Measurements from ENCODE around the gene PEX6.

PEX6 gene

GRCh38 chr6:42969934-42970333 is 9.0 kb downstream of the PEX6 start:
- H3K27me3 Mint-ChIP-seq: no peaks in the 10 kb centered on the region
- peaks cover 2% of the 10 kb centered on the region for H3K36me3 Mint-ChIP-seq (ENCODE audit: insufficient read depth)
- H3K9me3 Mint-ChIP-seq: no peaks in the 10 kb centered on the region
- H3K4me1 Mint-ChIP-seq: peaks cover 6% of the 10 kb centered on the region
- no peak overlapping the region for H3K4me3 Mint-ChIP-seq
- no peak for DNase-seq (ENCODE audit: low spot score in 2 of 2)
- no peak for ATAC-seq (replicated peaks; ENCODE audit: extremely low read depth, poor library complexity, severe bottlenecking)
- no peak overlapping the region for H3K27ac Mint-ChIP-seq (ENCODE audit: low read depth)

GRCh38 chr6:42969431-42969830 is 9.6 kb downstream of the PEX6 start:
- Mint-ChIP-seq H3K4me1 (peaks cover 4% of the 10 kb centered on the region), H3K9me3 (no peaks in the 10 kb centered on the region), H3K27me3 (no peaks in the 10 kb centered on the region), H3K4me3 (no peak overlapping the region), H3K27ac (ENCODE audit: low read depth) (no peak overlapping the region), H3K36me3 (ENCODE audit: insufficient read depth) (peaks cover 4% of the 10 kb centered on the region)
- no peak for DNase-seq (ENCODE audit: low spot score in 2 of 2)
- no peak for ATAC-seq (replicated peaks; ENCODE audit: extremely low read depth, poor library complexity, severe bottlenecking)

GRCh38 chr6:42968783-42969182 is 10.2 kb downstream of the PEX6 start:
- H3K9me3 Mint-ChIP-seq: no peaks in the 10 kb centered on the region
- H3K27me3 Mint-ChIP-seq: no peaks in the 10 kb centered on the region
- peaks cover 5% of the 10 kb centered on the region for H3K36me3 Mint-ChIP-seq (ENCODE audit: insufficient read depth)
- H3K4me3 Mint-ChIP-seq: no peak overlapping the region
- peaks cover 2% of the 10 kb centered on the region for H3K4me1 Mint-ChIP-seq
- no peak for DNase-seq (ENCODE audit: low spot score in 2 of 2)
- no peak overlapping the region for H3K27ac Mint-ChIP-seq (ENCODE audit: low read depth)
- ATAC-seq (replicated peaks; ENCODE audit: extremely low read depth, poor library complexity, severe bottlenecking): no peak

GRCh38 chr6:42968126-42968701 is 10.8 kb downstream of the PEX6 start:
- no peak overlapping the region for H3K27ac Mint-ChIP-seq (ENCODE audit: low read depth)
- H3K36me3 Mint-ChIP-seq (ENCODE audit: insufficient read depth): peaks cover 7% of the 10 kb centered on the region
- H3K9me3 Mint-ChIP-seq: no peaks in the 10 kb centered on the region
- ATAC-seq (replicated peaks; ENCODE audit: extremely low read depth, poor library complexity, severe bottlenecking) (no peak), DNase-seq (ENCODE audit: low spot score in 2 of 2) (no peak)
- H3K4me3 Mint-ChIP-seq: no peak overlapping the region
- no peaks in the 10 kb centered on the region for H3K27me3 Mint-ChIP-seq
- H3K4me1 Mint-ChIP-seq: no peaks in the 10 kb centered on the region

GRCh38 chr6:42967228-42967627 is 11.8 kb downstream of the PEX6 start:
- H3K27me3 Mint-ChIP-seq: no peaks in the 10 kb centered on the region
- H3K4me1 Mint-ChIP-seq: no peaks in the 10 kb centered on the region
- peaks cover 7% of the 10 kb centered on the region for H3K36me3 Mint-ChIP-seq (ENCODE audit: insufficient read depth)
- no peak overlapping the region for H3K27ac Mint-ChIP-seq (ENCODE audit: low read depth)
- DNase-seq (ENCODE audit: low spot score in 2 of 2) (no peak), ATAC-seq (replicated peaks; ENCODE audit: extremely low read depth, poor library complexity, severe bottlenecking) (no peak)
- no peak overlapping the region for H3K4me3 Mint-ChIP-seq
- no peaks in the 10 kb centered on the region for H3K9me3 Mint-ChIP-seq

- DNase-seq (ENCODE audit: low spot score in 2 of 2) (no peak), ATAC-seq (replicated peaks; ENCODE audit: extremely low read depth, poor library complexity, severe bottlenecking) (no peak)
- Mint-ChIP-seq H3K27me3 (no peaks in the 10 kb centered on the region), H3K9me3 (no peaks in the 10 kb centered on the region), H3K36me3 (ENCODE audit: insufficient read depth) (peaks cover 10% of the 10 kb centered on the region), H3K27ac (ENCODE audit: low read depth) (no peak overlapping the region), H3K4me3 (no peak overlapping the region), H3K4me1 (no peaks in the 10 kb centered on the region)
Measured at GRCh38 chr6:42966571-42966970, 12.4 kb downstream of the PEX6 start.

GRCh38 chr6:42963855-42964605 is 15.0 kb downstream of the PEX6 start:
- peaks cover 10% of the 10 kb centered on the region for H3K36me3 Mint-ChIP-seq (ENCODE audit: insufficient read depth)
- no peaks in the 10 kb centered on the region for H3K9me3 Mint-ChIP-seq
- no peak overlapping the region for H3K4me3 Mint-ChIP-seq
- H3K27me3 Mint-ChIP-seq: no peaks in the 10 kb centered on the region
- DNase-seq (ENCODE audit: low spot score in 2 of 2) (no peak), ATAC-seq (replicated peaks; ENCODE audit: extremely low read depth, poor library complexity, severe bottlenecking) (no peak)
- peaks cover 6% of the 10 kb centered on the region for H3K4me1 Mint-ChIP-seq
- no peak overlapping the region for H3K27ac Mint-ChIP-seq (ENCODE audit: low read depth)

GRCh38 chr6:42963179-42963854 is 15.7 kb downstream of the PEX6 start:
- Mint-ChIP-seq H3K27me3 (no peaks in the 10 kb centered on the region), H3K4me1 (peaks cover 6% of the 10 kb centered on the region), H3K9me3 (no peaks in the 10 kb centered on the region), H3K36me3 (ENCODE audit: insufficient read depth) (peaks cover 9% of the 10 kb centered on the region), H3K27ac (ENCODE audit: low read depth) (no peak overlapping the region), H3K4me3 (no peak overlapping the region)
- DNase-seq (ENCODE audit: low spot score in 2 of 2): no peak
- ATAC-seq (replicated peaks; ENCODE audit: extremely low read depth, poor library complexity, severe bottlenecking): no peak

GRCh38 chr6:42962502-42963178 is 16.3 kb downstream of the PEX6 start:
- ATAC-seq (replicated peaks; ENCODE audit: extremely low read depth, poor library complexity, severe bottlenecking) (no peak), DNase-seq (ENCODE audit: low spot score in 2 of 2) (no peak)
- H3K4me1 Mint-ChIP-seq: peaks cover 6% of the 10 kb centered on the region
- H3K9me3 Mint-ChIP-seq: no peaks in the 10 kb centered on the region
- no peak overlapping the region for H3K27ac Mint-ChIP-seq (ENCODE audit: low read depth)
- H3K4me3 Mint-ChIP-seq: no peak overlapping the region
- H3K27me3 Mint-ChIP-seq: no peaks in the 10 kb centered on the region
- peaks cover 9% of the 10 kb centered on the region for H3K36me3 Mint-ChIP-seq (ENCODE audit: insufficient read depth)

- no peak for ATAC-seq (replicated peaks; ENCODE audit: extremely low read depth, poor library complexity, severe bottlenecking)
- Mint-ChIP-seq H3K27me3 (no peaks in the 10 kb centered on the region), H3K4me3 (no peak overlapping the region), H3K27ac (ENCODE audit: low read depth) (no peak overlapping the region), H3K4me1 (peaks cover 6% of the 10 kb centered on the region), H3K9me3 (no peaks in the 10 kb centered on the region), H3K36me3 (ENCODE audit: insufficient read depth) (peaks cover 9% of the 10 kb centered on the region)
- no peak for DNase-seq (ENCODE audit: low spot score in 2 of 2)
Measured at GRCh38 chr6:42962096-42962495, 16.9 kb downstream of the PEX6 start.

- no peak overlapping the region for H3K27ac Mint-ChIP-seq (ENCODE audit: low read depth)
- H3K36me3 Mint-ChIP-seq (ENCODE audit: insufficient read depth): peaks cover 9% of the 10 kb centered on the region
- H3K27me3 Mint-ChIP-seq: no peaks in the 10 kb centered on the region
- H3K4me3 Mint-ChIP-seq: peak overlapping the region; percentile 63
- H3K9me3 Mint-ChIP-seq: no peaks in the 10 kb centered on the region
- ATAC-seq (replicated peaks; ENCODE audit: extremely low read depth, poor library complexity, severe bottlenecking): no peak
- no peak for DNase-seq (ENCODE audit: low spot score in 2 of 2)
- H3K4me1 Mint-ChIP-seq: peaks cover 6% of the 10 kb centered on the region
Measured at GRCh38 chr6:42961020-42961470, 17.9 kb downstream of the PEX6 start.

- peak within 1 kb of the TSS; percentile 73 for H3K27ac Mint-ChIP-seq (ENCODE audit: low read depth)
- peak within 1 kb of the TSS; percentile 63 for H3K4me3 Mint-ChIP-seq
- DNase-seq (ENCODE audit: low spot score in 2 of 2) (no peak), ATAC-seq (replicated peaks; ENCODE audit: extremely low read depth, poor library complexity, severe bottlenecking) (peak; percentile 43)
- H3K9me3 Mint-ChIP-seq: no peaks in the 10 kb centered on the region
- H3K27me3 Mint-ChIP-seq: no peaks in the 10 kb centered on the region
- H3K36me3 Mint-ChIP-seq (ENCODE audit: insufficient read depth): peaks cover 9% of the 10 kb centered on the region
- peaks cover 6% of the 10 kb centered on the region for H3K4me1 Mint-ChIP-seq
Measured at GRCh38 chr6:42960243-42961019, 18.6 kb downstream of the PEX6 start, which contains the start of gene GNMT. Gene GNMT, plus strand, starts transcription at chr6:42960754. Its CDS starts 14 bp downstream, at chr6:42960768.

All from central memory CD8-positive, alpha-beta T cell (primary cell).